Activated CD4-positive, alpha-beta T cell treated with anti-CD3 and anti-CD28 coated beads, Interleukin-2, Interleukin-6, amounts not matched to agents 100 ng/mL and 50 ng/mL, durations not matched to agents 16 hours and 8 hours (primary cell): ENCODE results near the gene UBE2E2.

Experiments
- DNase-seq: peaks from one replicate; pipeline ENCODE4 v3.0.0-alpha.2; 2020

Gene UBE2E2

GRCh38 chr3:23489300-23490158 lies 286.4 kb downstream of the UBE2E2 start:
- DNase-seq, result no peak

GRCh38 chr3:23490459-23490858 lies 287.3 kb downstream of the UBE2E2 start:
- no peak for DNase-seq

- DNase-seq, result no peak
Observed at GRCh38 chr3:23492057-23492456, 288.9 kb downstream of the UBE2E2 start.

- DNase-seq, result no peak
Observed at GRCh38 chr3:23493889-23494288, 290.8 kb downstream of the UBE2E2 start.

GRCh38 chr3:23494967-23495366 lies 291.8 kb downstream of the UBE2E2 start:
- no peak for DNase-seq

- DNase-seq, result no peak
Observed at GRCh38 chr3:23495507-23495906, 292.4 kb downstream of the UBE2E2 start.

GRCh38 chr3:23496165-23496564 lies 293.0 kb downstream of the UBE2E2 start:
- no peak for DNase-seq

- DNase-seq, result no peak
Observed at GRCh38 chr3:23497156-23497555, 294.0 kb downstream of the UBE2E2 start.

GRCh38 chr3:23501201-23501802 lies 298.2 kb downstream of the UBE2E2 start:
- DNase-seq, result no peak

- no peak for DNase-seq
Observed at GRCh38 chr3:23508464-23508863, 305.3 kb downstream of the UBE2E2 start.

- no peak for DNase-seq
Observed at GRCh38 chr3:23518441-23518840, 315.3 kb downstream of the UBE2E2 start.

- DNase-seq, result no peak
Observed at GRCh38 chr3:23519314-23520208, 316.4 kb downstream of the UBE2E2 start.

GRCh38 chr3:23527326-23527725 lies 324.2 kb downstream of the UBE2E2 start:
- DNase-seq, result no peak

GRCh38 chr3:23533596-23533995 lies 330.5 kb downstream of the UBE2E2 start:
- DNase-seq, result no peak

- no peak for DNase-seq
Observed at GRCh38 chr3:23533996-23534395, 330.9 kb downstream of the UBE2E2 start.

GRCh38 chr3:23537101-23537551 lies 334.0 kb downstream of the UBE2E2 start:
- DNase-seq, result no peak

- DNase-seq, result no peak
Observed at GRCh38 chr3:23539185-23539584, 336.1 kb downstream of the UBE2E2 start.

- no peak for DNase-seq
Observed at GRCh38 chr3:23540600-23540999, 337.5 kb downstream of the UBE2E2 start.

- no peak for DNase-seq
Observed at GRCh38 chr3:23542079-23542478, 339.0 kb downstream of the UBE2E2 start.

GRCh38 chr3:23546181-23546580 lies 343.1 kb downstream of the UBE2E2 start:
- no peak for DNase-seq

GRCh38 chr3:23547905-23548650 lies 345.0 kb downstream of the UBE2E2 start:
- no peak for DNase-seq

GRCh38 chr3:23548706-23549105 lies 345.6 kb downstream of the UBE2E2 start:
- no peak for DNase-seq
